GM18517 (cell line): ENCODE data around the gene BARHL1.
"Not testable (repeated sequence)": the region's sequence is repeated elsewhere in the genome, so short reads cannot be mapped to it uniquely, and the experiment has no call there.

ENCODE experiments used
- ATAC-seq: cut with Tn5 transposase; IDR thresholded peaks from one replicate; pipeline ENCODE4 v1.9.1; 2021; ENCODE audit warnings: mild to moderate bottlenecking, moderate library complexity; ENCODE audit not compliant: unreplicated experiment

Gene BARHL1

GRCh38 chr9:132556235-132556634 lies 26.2 kb upstream of the BARHL1 start:
- ATAC-seq, result no peak

GRCh38 chr9:132556714-132557113 lies 25.7 kb upstream of the BARHL1 start:
- ATAC-seq, result no peak

DNA sequence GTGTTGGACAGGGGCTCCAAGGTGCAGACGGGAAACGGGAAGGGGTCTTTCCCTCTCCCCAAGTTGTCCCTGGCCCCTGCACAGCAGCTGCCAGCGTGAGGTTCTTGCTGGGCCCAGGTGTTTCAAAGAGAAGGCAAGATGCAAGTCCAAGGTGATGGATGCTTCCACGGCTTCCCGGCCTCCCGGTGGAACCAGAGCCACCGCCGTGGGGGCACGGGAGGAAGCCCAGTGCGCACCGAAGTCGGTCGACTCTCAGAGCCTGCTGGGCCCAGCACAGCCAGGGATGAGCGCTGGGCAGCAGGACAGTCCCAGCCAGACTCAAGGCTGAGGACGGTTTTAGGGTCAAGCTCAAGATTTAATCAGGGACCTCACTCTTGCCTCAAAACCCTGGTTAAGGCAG lies 25.2 kb upstream of the BARHL1 start:
- ATAC-seq, result no peak

- no peak for ATAC-seq
Measured at GRCh38 chr9:132559711-132560110, 22.7 kb upstream of the BARHL1 start.

GRCh38 chr9:132560616-132561202 lies 21.7 kb upstream of the BARHL1 start:
- ATAC-seq, result no peak

DNA sequence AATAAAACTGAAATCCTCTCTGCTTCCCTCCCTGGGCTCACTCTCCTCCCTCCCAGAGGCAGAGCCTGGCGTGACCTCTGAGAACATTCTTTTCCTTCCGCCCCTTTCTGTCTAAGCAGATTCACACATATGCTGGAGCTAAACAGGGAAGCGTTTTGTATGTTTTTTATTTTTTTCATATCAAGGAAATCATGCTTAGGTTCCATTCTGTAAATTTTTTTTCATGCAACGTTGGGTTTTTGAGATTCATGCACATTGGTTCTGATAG lies 20.2 kb upstream of the BARHL1 start:
- no peak for ATAC-seq

DNA sequence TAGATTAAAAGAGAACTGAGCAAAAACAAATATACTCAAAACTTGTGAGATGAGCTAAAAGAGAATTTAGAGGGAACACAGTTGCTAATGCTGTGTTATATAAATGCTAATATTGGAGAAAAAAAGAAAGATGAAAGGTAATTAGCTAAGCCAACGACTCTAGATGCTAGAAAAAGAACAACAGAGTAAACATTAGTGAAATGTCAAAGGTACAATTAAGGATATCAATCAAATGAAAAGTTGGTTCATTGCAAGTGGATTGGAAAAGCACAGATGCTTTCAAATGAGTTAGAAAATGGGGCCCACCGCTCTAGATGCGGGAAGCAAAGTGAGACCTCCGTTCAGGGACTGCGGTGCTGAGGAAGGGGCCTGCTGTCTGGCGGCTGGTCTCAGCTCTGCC lies 17.9 kb upstream of the BARHL1 start:
- no peak for ATAC-seq

GRCh38 chr9:132568787-132569186 lies 13.6 kb upstream of the BARHL1 start:
- not testable (repeated sequence) for ATAC-seq

GRCh38 chr9:132571806-132572600 lies 10.4 kb upstream of the BARHL1 start:
- ATAC-seq, result no peak

DNA sequence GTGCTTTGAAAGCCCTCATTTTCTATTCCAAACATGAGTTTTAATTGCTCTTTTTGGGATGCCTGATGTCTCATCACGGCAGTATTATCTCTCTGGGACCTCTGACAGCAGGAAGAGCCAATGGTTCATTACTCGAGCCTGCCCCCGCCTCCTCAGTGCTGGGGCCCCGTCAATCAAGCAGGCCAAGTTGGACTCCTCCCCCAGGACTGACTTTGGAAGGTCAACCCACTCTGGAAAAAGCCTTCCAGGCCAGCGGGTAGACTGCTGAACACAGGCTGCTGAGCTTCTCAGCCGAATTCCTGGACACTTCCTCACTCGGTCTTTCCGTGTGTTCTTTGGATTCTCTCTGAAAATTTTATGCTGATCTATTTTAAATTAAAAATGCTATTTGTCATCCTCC lies 9.5 kb upstream of the BARHL1 start:
- no peak for ATAC-seq

DNA sequence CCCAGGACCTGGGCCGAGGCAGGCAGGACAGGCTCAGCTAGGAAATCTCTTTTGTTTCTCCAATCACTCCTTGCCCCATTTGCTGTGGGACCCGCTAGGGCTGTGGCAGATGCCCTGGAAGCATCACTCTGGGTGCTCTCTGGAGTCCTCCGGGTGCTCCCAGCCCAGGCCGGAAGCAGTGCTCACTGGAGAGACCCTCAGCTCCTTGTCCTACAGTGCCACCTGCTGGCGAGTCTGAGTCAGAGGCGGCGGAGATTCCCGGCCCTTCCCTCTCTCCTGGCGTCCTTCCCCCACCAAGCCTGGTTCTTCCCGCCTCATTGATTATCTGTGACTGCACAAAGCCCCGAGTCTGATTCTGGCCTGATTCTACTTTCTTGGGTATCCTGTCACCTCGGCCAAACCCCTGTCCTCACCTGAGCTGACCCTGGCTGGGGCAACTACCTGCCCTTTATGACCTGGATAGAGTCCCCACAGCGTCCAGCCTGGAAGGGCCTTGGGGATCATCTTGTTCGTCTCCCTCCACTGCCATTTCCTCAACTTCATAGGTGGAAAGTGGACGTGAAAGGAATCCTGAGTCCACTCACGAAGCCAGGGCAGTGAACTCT lies 7.3 kb upstream of the BARHL1 start:
- no peak for ATAC-seq

GRCh38 chr9:132575811-132576210 lies 6.6 kb upstream of the BARHL1 start:
- no peak for ATAC-seq

- no peak for ATAC-seq
Measured at GRCh38 chr9:132577119-132577518, 5.3 kb upstream of the BARHL1 start.

DNA sequence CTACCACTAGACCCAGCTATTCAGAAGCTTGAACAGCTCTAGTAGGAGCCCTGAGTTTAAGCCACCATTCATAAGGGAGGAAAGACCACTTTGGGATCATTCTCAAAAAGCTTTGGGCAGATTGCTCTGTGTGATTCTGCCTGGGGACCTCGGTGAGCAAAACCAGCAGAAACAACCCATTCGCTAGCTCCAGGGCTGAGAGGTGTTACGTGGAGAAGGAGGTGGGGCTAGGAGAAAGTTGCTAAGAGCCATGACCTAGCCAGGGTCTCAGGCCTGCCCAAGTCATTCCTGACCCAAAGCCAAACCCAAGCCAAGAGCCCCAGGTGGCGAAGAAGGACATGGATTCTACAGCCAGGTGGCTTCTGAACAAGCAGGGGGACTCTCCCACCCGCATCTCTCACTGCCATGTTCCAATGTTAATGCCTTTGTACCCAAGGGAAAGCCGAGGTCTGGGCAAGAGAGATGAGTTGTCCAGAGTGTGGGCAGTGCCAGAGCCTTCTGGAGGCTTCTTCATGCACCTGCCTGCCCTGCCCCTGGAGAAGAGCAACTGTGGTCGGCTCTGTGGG lies 4.0 kb upstream of the BARHL1 start:
- no peak for ATAC-seq

DNA sequence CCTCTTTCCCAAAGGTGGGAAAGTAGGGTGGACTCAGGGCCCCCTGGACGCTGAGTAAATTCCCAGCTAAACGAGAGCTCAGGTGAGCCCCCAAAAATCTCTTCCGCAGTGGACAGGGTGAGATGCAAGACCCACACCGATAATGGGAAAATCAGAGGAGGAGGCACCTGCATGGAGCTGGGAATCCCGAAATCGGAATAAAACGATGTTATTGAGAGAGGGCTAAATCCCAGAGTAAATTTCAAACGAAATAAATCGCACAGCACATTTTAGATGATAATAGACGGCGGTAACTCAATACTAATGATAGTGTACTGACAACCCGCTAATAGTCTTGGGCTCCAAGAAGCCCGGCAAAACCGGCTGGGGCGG lies 3.0 kb upstream of the BARHL1 start:
- ATAC-seq, result no peak

- no peak for ATAC-seq
Measured at GRCh38 chr9:132582786-132583583, 579 bp downstream of the BARHL1 start.

DNA sequence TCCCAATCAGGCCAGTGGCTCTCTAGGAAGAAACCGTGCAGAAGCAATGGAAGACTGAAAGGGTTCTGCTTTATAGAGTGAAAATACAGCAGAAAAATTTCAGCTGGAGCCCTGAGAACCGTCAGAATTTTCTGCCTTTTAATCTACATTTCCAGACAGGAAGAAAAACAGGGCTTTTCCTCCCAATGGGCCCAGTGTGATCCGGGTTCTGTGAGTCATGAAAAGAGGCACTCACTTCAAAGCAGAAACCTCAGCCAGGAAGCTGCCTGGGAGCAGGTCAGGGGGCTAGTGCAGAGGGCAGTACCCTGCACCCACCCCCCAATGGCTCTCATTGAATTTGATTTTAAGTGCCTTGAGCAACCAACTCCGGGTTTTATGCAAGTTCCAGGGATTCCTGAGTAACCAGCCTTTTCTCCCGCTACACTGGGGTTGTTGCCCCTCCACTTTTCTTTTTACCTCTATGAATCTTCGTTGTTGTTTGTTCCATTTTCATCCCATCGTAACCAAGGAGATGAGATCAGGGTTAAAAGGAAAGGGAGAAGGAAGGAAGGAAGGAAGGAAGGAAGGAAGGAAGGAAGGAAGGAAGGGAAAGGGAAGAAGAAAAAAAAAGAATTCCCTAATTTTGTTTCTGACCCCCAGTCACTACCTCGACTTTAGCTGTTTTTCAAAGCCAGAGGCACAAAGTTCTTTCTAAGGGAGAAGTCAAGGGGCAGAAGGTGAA lies 1.3 kb downstream of the BARHL1 start:
- ATAC-seq, result no peak

GRCh38 chr9:132584601-132585560 lies 2.5 kb downstream of the BARHL1 start:
- ATAC-seq, result no peak

- no peak for ATAC-seq
Measured at GRCh38 chr9:132585954-132586829, 3.8 kb downstream of the BARHL1 start.
